ENCODE data around the gene MARCHF11.

DNA sequence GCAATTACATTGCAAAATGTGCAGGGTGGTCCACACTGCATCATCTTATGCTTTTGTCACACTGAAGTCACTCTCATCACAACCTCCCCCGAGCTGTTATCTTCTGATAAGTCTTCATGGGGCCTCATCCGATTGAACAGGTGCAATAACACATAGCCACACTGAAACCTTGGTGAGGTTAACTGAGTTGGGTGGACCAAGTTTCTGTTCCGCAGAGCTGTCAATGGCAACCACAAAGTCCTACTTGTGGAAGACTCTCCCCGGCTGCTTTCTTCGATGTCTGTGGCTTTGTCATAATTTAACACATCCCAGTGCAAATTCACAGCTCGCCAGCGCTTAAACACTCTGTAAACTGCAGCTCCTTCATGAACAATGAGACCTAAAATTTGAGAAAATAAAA is 112.2 kb downstream of the MARCHF11 start:
- no peak for TF ChIP-seq POLR2A (IDR thresholded peaks at IDR 0.05)
- TF ChIP-seq, protein P1, sequence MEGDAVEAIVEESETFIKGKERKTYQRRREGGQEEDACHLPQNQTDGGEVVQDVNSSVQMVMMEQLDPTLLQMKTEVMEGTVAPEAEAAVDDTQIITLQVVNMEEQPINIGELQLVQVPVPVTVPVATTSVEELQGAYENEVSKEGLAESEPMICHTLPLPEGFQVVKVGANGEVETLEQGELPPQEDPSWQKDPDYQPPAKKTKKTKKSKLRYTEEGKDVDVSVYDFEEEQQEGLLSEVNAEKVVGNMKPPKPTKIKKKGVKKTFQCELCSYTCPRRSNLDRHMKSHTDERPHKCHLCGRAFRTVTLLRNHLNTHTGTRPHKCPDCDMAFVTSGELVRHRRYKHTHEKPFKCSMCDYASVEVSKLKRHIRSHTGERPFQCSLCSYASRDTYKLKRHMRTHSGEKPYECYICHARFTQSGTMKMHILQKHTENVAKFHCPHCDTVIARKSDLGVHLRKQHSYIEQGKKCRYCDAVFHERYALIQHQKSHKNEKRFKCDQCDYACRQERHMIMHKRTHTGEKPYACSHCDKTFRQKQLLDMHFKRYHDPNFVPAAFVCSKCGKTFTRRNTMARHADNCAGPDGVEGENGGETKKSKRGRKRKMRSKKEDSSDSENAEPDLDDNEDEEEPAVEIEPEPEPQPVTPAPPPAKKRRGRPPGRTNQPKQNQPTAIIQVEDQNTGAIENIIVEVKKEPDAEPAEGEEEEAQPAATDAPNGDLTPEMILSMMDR (IDR thresholded peaks at IDR 0.05), result no peak
